GM12878 (cell line): ENCODE results near the gene LSM2. TPM values are rescaled to one million over a fixed set of nuclear protein-coding genes. Genes with fewer than 3 reads are reported as not detected.

Source experiments
- FOXK2 ChIP-seq: fragments of 450-650 bp; IDR thresholded peaks from 2 replicates; pipeline ENCODE4 v1.6.1; 2017; ENCODE audit warnings: mild to moderate bottlenecking, moderate library complexity
- MYB ChIP-seq: fragments of 150-350 bp; IDR thresholded peaks from 2 replicates; pipeline ENCODE4 v1.6.1; 2014; ENCODE audit warnings: mild to moderate bottlenecking, low read depth, low read length, borderline replicate concordance
- NFXL1 ChIP-seq: fragments of 450-650 bp; IDR thresholded peaks from 2 replicates; pipeline ENCODE4 v1.6.1; 2017; ENCODE audit warnings: antibody characterized with exemption, mild to moderate bottlenecking, borderline replicate concordance
- NR2C1 ChIP-seq: fragments of 450-650 bp; IDR thresholded peaks from 2 replicates; pipeline ENCODE4 v1.6.1; 2017; ENCODE audit warnings: antibody characterized with exemption, mild to moderate bottlenecking, moderate library complexity
- RAD51 ChIP-seq: fragments of 450-650 bp; IDR thresholded peaks from 2 replicates; pipeline ENCODE4 v1.6.1; 2016; ENCODE audit warnings: moderate library complexity, mild to moderate bottlenecking, inconsistent platforms
- RCOR1 ChIP-seq: conservative IDR thresholded peaks from 2 replicates; pipeline ENCODE4 v1.6.1; 2012; ENCODE audit warnings: low read depth, low read length, improper control_type of control experiment
- RFX5 ChIP-seq: IDR thresholded peaks from 2 replicates; pipeline ENCODE4 v1.6.1; 2011; ENCODE audit warnings: low read depth, low read length, improper control_type of control experiment
- SMARCA5 ChIP-seq: fragments of 450-650 bp; IDR thresholded peaks from 2 replicates; pipeline ENCODE4 v1.6.1; 2017; ENCODE audit warnings: mild to moderate bottlenecking
- SP1 ChIP-seq: IDR thresholded peaks from one replicate; pipeline ENCODE4 v1.6.1; 2011; ENCODE audit warnings: low read depth, low read length
- ZNF217 ChIP-seq: fragments of 450-650 bp; IDR thresholded peaks from 2 replicates; pipeline ENCODE4 v1.6.1; 2017; ENCODE audit warnings: antibody characterized with exemption, mild to moderate bottlenecking
- polyA plus RNA-seq, 11 experiments: library from polyadenylated mRNA; depleted of rRNA in 4 of 11; unstranded in 6 of 11; stranded (reverse) in 5 of 11; fragments of >200 nt; fragmentation: Nextera tagmentation in 4 of 11; fragmentation: Illumina TruSeq in 1 of 11; extraction: Ambion mirVana in 4 of 11; extraction: Trizol in 1 of 11; gene quantifications; 1 replicate in 1 of 11; 2 replicates in 10 of 11; pipeline versions ENCODE4 v1.2.1 to v1.2.3, GENCODE V29; 2011 to 2016; ENCODE audit warnings: inconsistent platforms in 2 of 11, missing spikeins in 2 of 11, low read depth in 1 of 11
- total RNA-seq, 4 experiments: library from RNA; depleted of rRNA in 3 of 4; stranded (reverse); fragments of >200 nt in 3 of 4; fragmentation: Illumina TruSeq in 1 of 4; extraction: Trizol in 1 of 4; gene quantifications; 2 replicates each; pipeline versions ENCODE4 v1.2.1 to v1.2.3, GENCODE V29; 2013 to 2021
- TF ChIP-seq, protein P1 (sequence below): IDR thresholded peaks from 2 replicates; pipeline ENCODE4 v1.6.1; 2012; ENCODE audit warnings: improper control_type of control experiment, low read depth, low read length; ENCODE audit not compliant: insufficient replicate concordance
- TF ChIP-seq, protein P2 (sequence below): IDR thresholded peaks from 2 replicates; pipeline ENCODE4 v1.6.1; 2012; ENCODE audit warnings: low read depth, low read length, improper control_type of control experiment
- TF ChIP-seq, protein P3 (sequence below): fragments of 450-650 bp; IDR thresholded peaks from 2 replicates; pipeline ENCODE4 v1.6.1; 2017; ENCODE audit warnings: antibody characterized with exemption, mild to moderate bottlenecking, moderate library complexity
- TF ChIP-seq, protein P4 (sequence below): fragments of 450-650 bp; IDR thresholded peaks from 2 replicates; pipeline ENCODE4 v1.6.1; 2017; ENCODE audit warnings: low read depth, mild to moderate bottlenecking, moderate library complexity
- TF ChIP-seq, protein P5 (sequence below): fragments of 450-650 bp; IDR thresholded peaks from 2 replicates; pipeline ENCODE4 v1.6.1; 2018; ENCODE audit warnings: borderline replicate concordance, mild to moderate bottlenecking; ENCODE audit not compliant: partially characterized antibody

The LSM2 gene
- total and polyA plus RNA-seq, 10 of the 15 experiments (the other 5 are each of a cell fraction or from before 2014, with no cell fraction given), result 99.1 to 276 (median 153) TPM

DNA sequence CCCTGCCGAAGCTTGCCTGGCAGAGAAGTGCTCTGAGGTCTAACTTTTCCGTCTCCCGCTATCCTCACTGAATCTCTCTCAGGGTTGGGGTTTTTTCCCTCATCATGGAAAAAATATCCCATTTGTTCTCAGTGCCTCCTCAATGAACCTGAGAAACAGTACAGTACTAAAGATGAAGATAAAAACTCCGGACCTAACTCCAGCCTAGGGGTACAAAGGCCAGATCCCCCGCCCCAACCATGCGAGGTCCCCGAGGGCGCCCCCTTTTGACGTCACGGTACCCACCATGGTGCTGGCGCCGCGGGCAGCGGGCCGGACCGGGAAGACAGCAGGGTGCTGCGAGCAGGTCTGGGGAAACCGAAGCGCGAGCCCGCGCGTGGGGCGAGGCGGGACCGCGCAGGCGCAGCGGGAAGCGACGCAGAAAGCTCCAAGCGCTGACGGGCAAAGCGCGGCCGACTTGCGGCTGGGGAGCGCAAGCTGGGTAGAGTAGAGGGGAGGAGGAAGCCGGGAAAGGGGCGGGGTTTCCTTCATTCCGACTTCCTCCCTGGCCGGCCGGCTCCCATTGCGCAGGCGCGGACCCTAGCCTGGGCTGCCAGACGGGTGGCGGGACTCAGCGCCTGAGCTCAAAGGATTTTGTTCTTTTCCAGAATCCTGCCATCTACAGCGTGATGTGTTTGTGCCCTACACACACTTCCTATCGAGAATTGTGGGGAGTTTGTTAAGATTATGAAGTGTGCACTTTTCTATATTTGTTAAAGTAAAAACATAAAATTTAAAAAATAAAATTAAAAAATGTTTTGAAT, at the start of gene LSM2 (continued):
- TF ChIP-seq, protein P1, sequence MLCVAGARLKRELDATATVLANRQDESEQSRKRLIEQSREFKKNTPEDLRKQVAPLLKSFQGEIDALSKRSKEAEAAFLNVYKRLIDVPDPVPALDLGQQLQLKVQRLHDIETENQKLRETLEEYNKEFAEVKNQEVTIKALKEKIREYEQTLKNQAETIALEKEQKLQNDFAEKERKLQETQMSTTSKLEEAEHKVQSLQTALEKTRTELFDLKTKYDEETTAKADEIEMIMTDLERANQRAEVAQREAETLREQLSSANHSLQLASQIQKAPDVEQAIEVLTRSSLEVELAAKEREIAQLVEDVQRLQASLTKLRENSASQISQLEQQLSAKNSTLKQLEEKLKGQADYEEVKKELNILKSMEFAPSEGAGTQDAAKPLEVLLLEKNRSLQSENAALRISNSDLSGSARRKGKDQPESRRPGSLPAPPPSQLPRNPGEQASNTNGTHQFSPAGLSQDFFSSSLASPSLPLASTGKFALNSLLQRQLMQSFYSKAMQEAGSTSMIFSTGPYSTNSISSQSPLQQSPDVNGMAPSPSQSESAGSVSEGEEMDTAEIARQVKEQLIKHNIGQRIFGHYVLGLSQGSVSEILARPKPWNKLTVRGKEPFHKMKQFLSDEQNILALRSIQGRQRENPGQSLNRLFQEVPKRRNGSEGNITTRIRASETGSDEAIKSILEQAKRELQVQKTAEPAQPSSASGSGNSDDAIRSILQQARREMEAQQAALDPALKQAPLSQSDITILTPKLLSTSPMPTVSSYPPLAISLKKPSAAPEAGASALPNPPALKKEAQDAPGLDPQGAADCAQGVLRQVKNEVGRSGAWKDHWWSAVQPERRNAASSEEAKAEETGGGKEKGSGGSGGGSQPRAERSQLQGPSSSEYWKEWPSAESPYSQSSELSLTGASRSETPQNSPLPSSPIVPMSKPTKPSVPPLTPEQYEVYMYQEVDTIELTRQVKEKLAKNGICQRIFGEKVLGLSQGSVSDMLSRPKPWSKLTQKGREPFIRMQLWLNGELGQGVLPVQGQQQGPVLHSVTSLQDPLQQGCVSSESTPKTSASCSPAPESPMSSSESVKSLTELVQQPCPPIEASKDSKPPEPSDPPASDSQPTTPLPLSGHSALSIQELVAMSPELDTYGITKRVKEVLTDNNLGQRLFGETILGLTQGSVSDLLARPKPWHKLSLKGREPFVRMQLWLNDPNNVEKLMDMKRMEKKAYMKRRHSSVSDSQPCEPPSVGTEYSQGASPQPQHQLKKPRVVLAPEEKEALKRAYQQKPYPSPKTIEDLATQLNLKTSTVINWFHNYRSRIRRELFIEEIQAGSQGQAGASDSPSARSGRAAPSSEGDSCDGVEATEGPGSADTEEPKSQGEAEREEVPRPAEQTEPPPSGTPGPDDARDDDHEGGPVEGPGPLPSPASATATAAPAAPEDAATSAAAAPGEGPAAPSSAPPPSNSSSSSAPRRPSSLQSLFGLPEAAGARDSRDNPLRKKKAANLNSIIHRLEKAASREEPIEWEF, result no peak
- TF ChIP-seq MYB, result no peak
- TF ChIP-seq, protein P2, sequence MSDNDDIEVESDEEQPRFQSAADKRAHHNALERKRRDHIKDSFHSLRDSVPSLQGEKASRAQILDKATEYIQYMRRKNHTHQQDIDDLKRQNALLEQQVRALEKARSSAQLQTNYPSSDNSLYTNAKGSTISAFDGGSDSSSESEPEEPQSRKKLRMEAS, result no peak
- TF ChIP-seq ZNF217, result no peak
- TF ChIP-seq, protein P3, sequence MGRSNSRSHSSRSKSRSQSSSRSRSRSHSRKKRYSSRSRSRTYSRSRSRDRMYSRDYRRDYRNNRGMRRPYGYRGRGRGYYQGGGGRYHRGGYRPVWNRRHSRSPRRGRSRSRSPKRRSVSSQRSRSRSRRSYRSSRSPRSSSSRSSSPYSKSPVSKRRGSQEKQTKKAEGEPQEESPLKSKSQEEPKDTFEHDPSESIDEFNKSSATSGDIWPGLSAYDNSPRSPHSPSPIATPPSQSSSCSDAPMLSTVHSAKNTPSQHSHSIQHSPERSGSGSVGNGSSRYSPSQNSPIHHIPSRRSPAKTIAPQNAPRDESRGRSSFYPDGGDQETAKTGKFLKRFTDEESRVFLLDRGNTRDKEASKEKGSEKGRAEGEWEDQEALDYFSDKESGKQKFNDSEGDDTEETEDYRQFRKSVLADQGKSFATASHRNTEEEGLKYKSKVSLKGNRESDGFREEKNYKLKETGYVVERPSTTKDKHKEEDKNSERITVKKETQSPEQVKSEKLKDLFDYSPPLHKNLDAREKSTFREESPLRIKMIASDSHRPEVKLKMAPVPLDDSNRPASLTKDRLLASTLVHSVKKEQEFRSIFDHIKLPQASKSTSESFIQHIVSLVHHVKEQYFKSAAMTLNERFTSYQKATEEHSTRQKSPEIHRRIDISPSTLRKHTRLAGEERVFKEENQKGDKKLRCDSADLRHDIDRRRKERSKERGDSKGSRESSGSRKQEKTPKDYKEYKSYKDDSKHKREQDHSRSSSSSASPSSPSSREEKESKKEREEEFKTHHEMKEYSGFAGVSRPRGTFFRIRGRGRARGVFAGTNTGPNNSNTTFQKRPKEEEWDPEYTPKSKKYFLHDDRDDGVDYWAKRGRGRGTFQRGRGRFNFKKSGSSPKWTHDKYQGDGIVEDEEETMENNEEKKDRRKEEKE, result no peak
- TF ChIP-seq SP1, result peak; percentile 54
- no peak for TF ChIP-seq RCOR1
- no peak for TF ChIP-seq NR2C1
- TF ChIP-seq SMARCA5, result peak; percentile 72; the same call in 1 of the 2 replicates
- TF ChIP-seq, protein P4, sequence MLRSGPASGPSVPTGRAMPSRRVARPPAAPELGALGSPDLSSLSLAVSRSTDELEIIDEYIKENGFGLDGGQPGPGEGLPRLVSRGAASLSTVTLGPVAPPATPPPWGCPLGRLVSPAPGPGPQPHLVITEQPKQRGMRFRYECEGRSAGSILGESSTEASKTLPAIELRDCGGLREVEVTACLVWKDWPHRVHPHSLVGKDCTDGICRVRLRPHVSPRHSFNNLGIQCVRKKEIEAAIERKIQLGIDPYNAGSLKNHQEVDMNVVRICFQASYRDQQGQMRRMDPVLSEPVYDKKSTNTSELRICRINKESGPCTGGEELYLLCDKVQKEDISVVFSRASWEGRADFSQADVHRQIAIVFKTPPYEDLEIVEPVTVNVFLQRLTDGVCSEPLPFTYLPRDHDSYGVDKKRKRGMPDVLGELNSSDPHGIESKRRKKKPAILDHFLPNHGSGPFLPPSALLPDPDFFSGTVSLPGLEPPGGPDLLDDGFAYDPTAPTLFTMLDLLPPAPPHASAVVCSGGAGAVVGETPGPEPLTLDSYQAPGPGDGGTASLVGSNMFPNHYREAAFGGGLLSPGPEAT, result peak; percentile 79
- TF ChIP-seq, protein P5, sequence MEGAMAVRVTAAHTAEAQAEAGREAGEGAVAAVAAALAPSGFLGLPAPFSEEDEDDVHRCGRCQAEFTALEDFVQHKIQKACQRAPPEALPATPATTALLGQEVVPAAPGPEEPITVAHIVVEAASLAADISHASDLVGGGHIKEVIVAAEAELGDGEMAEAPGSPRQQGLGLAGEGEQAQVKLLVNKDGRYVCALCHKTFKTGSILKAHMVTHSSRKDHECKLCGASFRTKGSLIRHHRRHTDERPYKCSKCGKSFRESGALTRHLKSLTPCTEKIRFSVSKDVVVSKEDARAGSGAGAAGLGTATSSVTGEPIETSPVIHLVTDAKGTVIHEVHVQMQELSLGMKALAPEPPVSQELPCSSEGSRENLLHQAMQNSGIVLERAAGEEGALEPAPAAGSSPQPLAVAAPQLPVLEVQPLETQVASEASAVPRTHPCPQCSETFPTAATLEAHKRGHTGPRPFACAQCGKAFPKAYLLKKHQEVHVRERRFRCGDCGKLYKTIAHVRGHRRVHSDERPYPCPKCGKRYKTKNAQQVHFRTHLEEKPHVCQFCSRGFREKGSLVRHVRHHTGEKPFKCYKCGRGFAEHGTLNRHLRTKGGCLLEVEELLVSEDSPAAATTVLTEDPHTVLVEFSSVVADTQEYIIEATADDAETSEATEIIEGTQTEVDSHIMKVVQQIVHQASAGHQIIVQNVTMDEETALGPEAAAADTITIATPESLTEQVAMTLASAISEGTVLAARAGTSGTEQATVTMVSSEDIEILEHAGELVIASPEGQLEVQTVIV, result peak; percentile 18
- no peak for TF ChIP-seq FOXK2
- no peak for TF ChIP-seq NFXL1
- TF ChIP-seq RFX5, result no peak
- no peak for TF ChIP-seq RAD51
